ENCODE data around the gene LRRC10.

The LRRC10 gene

DNA sequence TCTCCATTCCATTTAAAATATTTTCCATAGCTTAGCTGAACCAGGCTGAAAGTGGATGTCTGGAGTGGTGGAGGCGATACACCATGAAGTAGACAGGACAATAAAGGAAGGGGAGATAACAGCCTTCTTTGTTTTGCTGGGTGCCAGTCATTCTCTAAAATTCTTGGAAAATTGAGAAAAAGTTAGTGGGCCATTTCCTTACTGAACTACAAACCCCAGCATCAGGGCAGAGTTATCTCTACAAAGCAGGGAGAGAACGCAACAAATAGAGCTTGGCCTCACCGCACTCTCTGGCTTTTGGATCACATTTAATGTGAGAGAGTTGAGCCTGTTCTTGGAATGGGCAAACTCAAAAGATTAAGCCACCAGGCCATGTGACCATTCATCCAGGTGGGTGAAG lies 41.2 kb upstream of the LRRC10 start:
- TF ChIP-seq, protein P1, sequence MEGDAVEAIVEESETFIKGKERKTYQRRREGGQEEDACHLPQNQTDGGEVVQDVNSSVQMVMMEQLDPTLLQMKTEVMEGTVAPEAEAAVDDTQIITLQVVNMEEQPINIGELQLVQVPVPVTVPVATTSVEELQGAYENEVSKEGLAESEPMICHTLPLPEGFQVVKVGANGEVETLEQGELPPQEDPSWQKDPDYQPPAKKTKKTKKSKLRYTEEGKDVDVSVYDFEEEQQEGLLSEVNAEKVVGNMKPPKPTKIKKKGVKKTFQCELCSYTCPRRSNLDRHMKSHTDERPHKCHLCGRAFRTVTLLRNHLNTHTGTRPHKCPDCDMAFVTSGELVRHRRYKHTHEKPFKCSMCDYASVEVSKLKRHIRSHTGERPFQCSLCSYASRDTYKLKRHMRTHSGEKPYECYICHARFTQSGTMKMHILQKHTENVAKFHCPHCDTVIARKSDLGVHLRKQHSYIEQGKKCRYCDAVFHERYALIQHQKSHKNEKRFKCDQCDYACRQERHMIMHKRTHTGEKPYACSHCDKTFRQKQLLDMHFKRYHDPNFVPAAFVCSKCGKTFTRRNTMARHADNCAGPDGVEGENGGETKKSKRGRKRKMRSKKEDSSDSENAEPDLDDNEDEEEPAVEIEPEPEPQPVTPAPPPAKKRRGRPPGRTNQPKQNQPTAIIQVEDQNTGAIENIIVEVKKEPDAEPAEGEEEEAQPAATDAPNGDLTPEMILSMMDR (IDR thresholded peaks at IDR 0.05; ENCODE audit: control insufficient read depth, insufficient read depth, low read depth, low read length, missing control alignments): no peak
- DNase-seq (ENCODE audit: low read depth): no peak
- no peak overlapping the region for H3K4me3 ChIP-seq (ENCODE audit: control insufficient read depth, low read depth, low read length)

DNA sequence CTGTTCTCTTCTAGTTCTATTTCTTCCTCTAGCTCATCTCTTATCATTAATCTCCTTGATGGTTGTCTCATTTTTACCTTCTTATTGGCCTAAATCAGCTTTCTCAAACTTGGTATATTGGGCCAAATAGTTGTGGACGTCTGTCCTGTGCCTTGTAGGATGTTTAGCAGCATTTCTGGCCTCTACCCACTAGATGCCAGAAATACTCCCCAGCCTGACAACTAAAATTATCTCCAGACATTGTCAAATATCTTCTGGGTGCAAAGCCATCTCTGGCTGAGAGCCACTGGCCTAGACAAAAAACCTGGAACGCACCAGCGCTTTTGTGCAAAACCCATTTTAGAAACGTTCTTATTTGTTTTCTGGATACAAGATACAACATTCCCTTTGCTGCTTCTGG lies 38.8 kb upstream of the LRRC10 start:
- TF ChIP-seq, protein P1 (IDR thresholded peaks at IDR 0.05; ENCODE audit: control insufficient read depth, insufficient read depth, low read depth, low read length, missing control alignments): no peak
- H3K4me3 ChIP-seq (ENCODE audit: control insufficient read depth, low read depth, low read length): no peak overlapping the region
- no peak for DNase-seq (ENCODE audit: low read depth)

DNA sequence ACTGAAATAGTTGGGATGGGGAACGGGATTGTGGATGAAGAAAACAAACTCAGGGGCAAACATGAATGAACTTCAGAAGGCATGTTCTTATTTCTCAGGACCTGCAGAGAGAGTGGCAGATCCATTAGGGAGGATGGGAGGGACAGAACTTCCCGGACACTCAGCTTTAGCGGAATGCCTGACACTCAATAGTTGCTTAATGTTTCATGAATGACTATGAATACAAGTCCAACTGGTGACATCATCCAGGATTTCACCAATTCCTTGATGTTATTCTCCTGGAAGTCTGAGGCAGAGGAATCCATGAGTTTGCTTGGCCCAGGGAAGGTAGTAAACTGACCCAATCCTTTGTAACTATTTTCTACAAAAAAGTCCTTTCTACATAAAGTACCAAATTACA lies 37.8 kb upstream of the LRRC10 start:
- TF ChIP-seq, protein P1 (IDR thresholded peaks at IDR 0.05; ENCODE audit: control insufficient read depth, insufficient read depth, low read depth, low read length, missing control alignments): no peak
- no peak overlapping the region for H3K4me3 ChIP-seq (ENCODE audit: control insufficient read depth, low read depth, low read length)
- peak; percentile 88 for DNase-seq (ENCODE audit: low read depth)

DNA sequence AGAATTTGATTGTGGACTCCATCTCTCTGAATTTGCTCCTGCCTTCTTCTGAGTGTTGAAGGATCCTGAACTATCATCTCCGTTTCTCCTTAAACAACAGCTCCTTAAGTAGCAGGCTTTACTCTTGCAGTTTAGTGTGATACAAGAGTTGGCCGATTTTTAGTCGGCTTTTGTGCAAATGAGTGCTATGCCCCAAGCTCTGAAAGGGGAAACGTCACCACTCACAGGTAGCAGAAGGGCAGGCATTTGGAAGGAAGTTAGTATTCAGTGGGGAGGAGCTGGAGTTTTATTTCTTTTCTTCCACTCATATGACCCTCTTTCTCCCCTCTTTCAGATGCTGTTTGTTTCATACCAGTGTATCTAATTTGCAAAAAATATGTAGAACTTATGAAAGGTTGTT lies 36.5 kb upstream of the LRRC10 start:
- TF ChIP-seq, protein P1 (IDR thresholded peaks at IDR 0.05; ENCODE audit: control insufficient read depth, insufficient read depth, low read depth, low read length, missing control alignments): no peak
- no peak overlapping the region for H3K4me3 ChIP-seq (ENCODE audit: control insufficient read depth, low read depth, low read length)
- DNase-seq (ENCODE audit: low read depth): no peak

DNA sequence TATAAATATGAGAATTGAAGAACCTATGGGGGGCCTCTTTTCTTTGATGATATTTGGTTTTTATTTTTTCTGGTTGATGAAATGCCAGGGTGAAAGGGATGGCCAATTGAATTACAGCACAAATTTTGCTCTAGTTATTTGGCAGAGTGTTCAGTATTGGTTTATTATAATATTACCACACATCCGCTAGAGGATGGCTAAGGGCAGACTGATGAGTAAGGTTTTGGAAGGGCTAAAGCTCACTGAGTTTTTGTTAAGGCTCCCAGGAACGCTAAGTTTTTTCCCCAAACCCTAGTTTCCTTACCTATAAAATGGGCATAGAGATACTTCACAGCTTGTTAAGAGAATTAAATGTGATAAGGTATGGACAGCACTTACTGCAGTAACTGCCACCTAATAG lies 34.3 kb upstream of the LRRC10 start:
- TF ChIP-seq, protein P1 (IDR thresholded peaks at IDR 0.05; ENCODE audit: control insufficient read depth, insufficient read depth, low read depth, low read length, missing control alignments): no peak
- no peak for DNase-seq (ENCODE audit: low read depth)
- no peak overlapping the region for H3K4me3 ChIP-seq (ENCODE audit: control insufficient read depth, low read depth, low read length)

DNA sequence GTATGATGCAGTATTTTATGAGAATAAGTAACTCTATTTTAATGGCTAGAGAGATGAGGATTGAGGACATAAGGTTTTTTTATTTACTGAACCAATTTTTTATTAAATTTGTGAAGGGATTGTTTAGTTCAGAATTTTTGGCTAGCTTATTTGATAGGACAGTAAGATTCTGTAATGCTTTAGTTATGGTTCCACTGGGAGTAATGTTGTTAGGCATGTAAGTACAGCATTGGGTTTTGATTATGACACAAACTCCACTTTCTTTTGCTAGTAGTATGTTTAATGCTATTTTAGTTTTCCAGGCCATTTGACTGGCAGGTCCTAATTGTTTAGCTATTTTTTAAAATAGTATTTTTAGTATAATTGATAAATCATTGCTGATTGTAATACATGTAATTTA lies 33.8 kb upstream of the LRRC10 start:
- H3K4me3 ChIP-seq (ENCODE audit: control insufficient read depth, low read depth, low read length): no peak overlapping the region
- no peak for DNase-seq (ENCODE audit: low read depth)
- TF ChIP-seq, protein P1 (IDR thresholded peaks at IDR 0.05; ENCODE audit: control insufficient read depth, insufficient read depth, low read depth, low read length, missing control alignments): no peak

DNA sequence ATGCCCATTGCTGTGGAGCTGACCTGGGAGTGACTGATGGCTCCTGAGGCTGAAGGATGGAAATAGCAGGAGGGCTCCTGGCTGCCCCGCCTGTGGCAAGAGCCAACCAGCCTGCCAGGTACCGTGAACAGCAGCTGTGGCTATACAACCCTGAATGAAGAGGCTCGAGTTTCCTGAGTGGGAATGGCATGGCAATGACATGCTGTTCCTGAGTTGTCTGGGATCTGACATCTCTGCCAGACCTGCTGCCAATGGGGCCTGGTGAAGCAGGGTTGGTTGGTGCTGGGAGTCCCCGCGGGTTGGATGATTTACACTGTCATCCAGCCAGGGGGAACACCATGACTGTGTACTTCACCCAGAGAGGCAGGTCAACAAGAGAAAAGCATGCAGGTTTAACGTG lies 31.8 kb upstream of the LRRC10 start:
- DNase-seq (ENCODE audit: low read depth): no peak
- TF ChIP-seq, protein P1 (IDR thresholded peaks at IDR 0.05; ENCODE audit: control insufficient read depth, insufficient read depth, low read depth, low read length, missing control alignments): no peak
- no peak overlapping the region for H3K4me3 ChIP-seq (ENCODE audit: control insufficient read depth, low read depth, low read length)
